HL-60 (cell line): ENCODE results near the gene PRICKLE3.

Source experiments
- CTCF ChIP-seq: IDR thresholded peaks from one replicate; pipeline ENCODE4 v1.5.1; 2011; ENCODE audit warnings: low read length, control low read depth, inconsistent platforms; ENCODE audit not compliant: insufficient read depth
- GABPA ChIP-seq: IDR thresholded peaks from 2 replicates; pipeline ENCODE4 v1.6.1; 2012; ENCODE audit warnings: low read depth
- POLR2AphosphoS5 ChIP-seq: IDR thresholded peaks from 2 replicates; pipeline ENCODE4 v1.6.1; 2012; ENCODE audit warnings: low read depth

- no peak for TF ChIP-seq CTCF
- no peak for TF ChIP-seq POLR2AphosphoS5
- no peak for TF ChIP-seq GABPA
Measured at GRCh38 chrX:49184294-49185281, 1.6 kb downstream of the PRICKLE3 start.
